ENCODE measurements around the gene NUP153.

DNA sequence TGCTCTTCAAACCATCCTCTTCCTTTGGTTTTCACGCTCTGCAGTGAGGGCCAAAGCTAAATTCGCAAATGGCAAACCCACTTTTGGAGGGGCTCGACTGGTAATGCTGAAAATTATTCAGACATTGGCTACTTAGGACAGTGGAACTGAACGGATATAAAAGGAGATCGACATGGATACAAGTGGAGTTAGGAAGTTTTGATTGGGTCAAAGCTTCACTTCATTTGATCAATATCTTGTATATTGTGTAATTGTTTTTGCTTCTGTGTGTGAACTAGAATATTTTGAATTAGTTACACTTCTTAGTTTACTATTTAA, 105.4 kb downstream of the NUP153 start:
- TF ChIP-seq, protein P1, sequence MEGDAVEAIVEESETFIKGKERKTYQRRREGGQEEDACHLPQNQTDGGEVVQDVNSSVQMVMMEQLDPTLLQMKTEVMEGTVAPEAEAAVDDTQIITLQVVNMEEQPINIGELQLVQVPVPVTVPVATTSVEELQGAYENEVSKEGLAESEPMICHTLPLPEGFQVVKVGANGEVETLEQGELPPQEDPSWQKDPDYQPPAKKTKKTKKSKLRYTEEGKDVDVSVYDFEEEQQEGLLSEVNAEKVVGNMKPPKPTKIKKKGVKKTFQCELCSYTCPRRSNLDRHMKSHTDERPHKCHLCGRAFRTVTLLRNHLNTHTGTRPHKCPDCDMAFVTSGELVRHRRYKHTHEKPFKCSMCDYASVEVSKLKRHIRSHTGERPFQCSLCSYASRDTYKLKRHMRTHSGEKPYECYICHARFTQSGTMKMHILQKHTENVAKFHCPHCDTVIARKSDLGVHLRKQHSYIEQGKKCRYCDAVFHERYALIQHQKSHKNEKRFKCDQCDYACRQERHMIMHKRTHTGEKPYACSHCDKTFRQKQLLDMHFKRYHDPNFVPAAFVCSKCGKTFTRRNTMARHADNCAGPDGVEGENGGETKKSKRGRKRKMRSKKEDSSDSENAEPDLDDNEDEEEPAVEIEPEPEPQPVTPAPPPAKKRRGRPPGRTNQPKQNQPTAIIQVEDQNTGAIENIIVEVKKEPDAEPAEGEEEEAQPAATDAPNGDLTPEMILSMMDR (IDR thresholded peaks at IDR 0.05), result no peak
- no peak for TF ChIP-seq EP300 (IDR thresholded peaks at IDR 0.05)

Data from tibial nerve (tissue), 4 donors.